GM18526 (cell line): ENCODE measurements around the gene HTT.

Experiments
- POLR2A ChIP-seq: IDR thresholded peaks from 3 replicates; pipeline ENCODE4 v1.6.1; 2011; ENCODE audit not compliant: insufficient read length; ENCODE audit errors: extremely low read depth

The HTT gene

GRCh38 chr4:3157366-3157765, 82.9 kb downstream of the HTT start:
- no peak for TF ChIP-seq POLR2A

- TF ChIP-seq POLR2A = no peak
Measured at GRCh38 chr4:3158841-3159240, 84.4 kb downstream of the HTT start.

GRCh38 chr4:3160438-3160837, 86.0 kb downstream of the HTT start:
- no peak for TF ChIP-seq POLR2A

GRCh38 chr4:3168029-3168428, 93.5 kb downstream of the HTT start:
- no peak for TF ChIP-seq POLR2A

- no peak for TF ChIP-seq POLR2A
Measured at GRCh38 chr4:3174371-3175338, 100.2 kb downstream of the HTT start.

DNA sequence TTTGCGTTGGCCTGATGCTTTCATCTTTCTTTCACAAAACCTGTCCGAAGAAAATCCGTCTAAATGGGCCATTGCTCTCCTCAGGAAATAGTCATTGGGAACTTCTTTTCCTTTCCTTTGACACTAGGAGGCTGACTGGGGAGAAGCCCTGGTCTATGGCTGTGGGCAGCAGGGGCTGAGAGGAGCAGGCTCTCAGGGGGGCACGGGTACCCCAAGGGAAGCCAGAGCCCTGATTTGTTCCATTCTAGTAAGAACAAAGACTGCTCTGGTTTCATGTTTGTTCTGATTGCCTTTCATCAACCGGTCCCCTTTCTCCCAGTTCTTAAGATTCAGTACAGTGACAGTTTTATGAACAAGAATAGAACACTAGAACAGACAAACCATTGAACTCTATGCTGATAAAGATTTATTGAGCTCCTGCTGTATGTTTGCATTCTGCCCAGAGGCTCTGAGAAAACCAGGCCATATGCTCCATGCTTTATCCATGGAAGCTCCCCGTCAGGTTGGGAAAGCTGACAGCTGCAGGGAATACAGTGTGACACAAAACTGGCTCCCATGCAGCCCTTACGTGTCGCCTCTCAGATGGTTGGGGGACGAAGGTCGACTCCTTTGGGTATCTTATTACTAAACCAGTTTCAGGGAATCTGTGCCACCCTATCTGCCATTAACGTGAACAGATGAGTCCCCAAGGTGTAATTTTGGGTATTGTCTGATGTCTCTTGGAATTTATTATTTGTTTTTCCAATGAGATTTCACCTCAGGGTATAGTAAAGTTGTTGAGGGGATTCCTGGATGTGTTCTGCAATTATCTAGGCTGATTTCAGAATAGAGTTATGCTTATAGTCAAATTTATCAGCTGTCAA, 102.1 kb downstream of the HTT start:
- no peak for TF ChIP-seq POLR2A

GRCh38 chr4:3177426-3177825, 102.9 kb downstream of the HTT start:
- no peak for TF ChIP-seq POLR2A

- no peak for TF ChIP-seq POLR2A
Measured at GRCh38 chr4:3177905-3178304, 103.4 kb downstream of the HTT start.

- TF ChIP-seq POLR2A = no peak
Measured at GRCh38 chr4:3178351-3178750, 103.9 kb downstream of the HTT start.

DNA sequence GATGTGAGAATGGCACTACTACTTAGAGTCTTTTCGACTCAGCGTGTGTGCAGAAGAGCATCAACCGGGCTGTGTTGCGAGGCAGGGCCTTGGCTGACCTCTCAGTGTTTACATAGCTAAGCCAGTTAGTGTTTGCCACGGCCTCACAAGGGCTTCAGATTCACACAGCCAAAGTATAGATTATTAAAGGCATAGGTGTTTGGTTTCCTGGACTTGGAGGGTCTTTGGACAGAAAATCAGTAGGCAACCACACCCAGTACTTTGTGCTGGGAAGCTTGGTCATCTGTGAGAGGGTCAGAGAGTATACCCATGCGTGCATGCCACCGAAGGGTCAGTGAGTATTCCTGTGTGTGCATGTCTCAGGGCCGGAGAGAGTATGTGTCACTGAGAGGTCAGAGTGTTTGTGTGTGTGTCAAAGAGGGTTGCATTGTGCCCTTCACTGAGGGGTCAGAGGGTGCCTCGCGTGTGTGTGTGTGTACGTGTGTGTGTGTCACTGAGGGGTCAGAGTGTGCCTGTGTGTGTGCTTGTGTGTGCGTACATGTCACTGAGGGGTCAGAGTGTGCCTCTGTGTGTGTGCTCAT, 104.7 kb downstream of the HTT start:
- TF ChIP-seq POLR2A = no peak

- TF ChIP-seq POLR2A = no peak
Measured at GRCh38 chr4:3183008-3183407, 108.5 kb downstream of the HTT start.

DNA sequence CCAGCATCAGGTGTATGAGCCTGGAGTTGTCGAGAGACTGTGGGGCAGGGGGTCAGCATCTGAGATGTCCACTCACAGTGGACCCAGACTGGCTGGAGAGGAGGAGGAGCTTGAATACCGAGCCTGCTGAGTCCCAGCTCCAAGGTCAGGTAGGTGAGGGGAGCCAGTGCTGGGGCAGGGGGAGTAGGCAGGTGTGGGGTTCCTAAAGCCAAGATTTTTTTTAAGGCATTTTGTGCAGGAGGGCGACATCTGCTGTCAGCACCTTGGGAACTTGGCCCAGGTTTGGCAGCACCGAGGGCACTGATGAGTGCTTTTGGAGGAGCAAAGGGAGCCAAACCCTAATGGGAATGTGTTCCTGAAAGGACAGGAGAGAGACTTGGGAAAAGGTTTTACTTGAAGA, 110.2 kb downstream of the HTT start:
- TF ChIP-seq POLR2A = no peak

DNA sequence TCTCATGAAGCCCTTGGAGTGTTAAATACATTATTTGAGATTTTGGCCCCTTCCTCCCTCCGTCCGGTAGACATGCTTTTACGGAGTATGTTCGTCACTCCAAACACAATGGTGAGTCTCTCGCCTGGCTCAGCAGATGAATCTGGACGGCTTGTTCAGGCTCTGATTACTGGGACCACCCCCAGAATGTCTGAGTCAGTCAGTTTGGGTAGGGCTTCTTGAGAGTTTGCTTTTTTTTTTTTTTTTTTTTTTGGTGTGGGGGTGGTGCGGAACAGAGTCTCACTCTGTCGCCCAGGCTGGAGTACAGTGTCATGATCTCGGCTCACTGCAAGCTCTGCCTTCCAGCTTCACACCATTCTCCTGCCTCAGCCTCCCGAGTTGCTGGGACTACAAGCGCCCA, 112.1 kb downstream of the HTT start:
- no peak for TF ChIP-seq POLR2A

DNA sequence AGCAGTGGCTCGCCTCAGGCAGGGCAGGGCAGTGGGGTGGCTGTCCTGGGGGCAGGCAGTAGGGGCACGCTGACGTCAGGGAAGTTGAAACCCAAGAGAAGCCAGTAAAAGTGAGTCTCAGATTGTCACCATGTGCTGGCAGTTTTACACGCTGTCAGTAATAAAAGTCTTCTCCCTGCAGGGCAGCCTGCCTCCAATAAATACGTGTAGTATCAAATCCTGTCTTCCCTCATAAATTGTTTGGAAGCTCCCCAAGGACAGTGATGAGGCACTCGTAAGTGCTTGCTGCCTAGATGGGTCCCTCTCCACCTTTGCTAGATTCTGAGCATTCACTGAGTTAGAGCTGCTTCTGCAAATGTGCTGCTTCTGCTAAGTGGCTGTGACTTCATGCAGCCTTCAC, 113.6 kb downstream of the HTT start:
- TF ChIP-seq POLR2A = no peak

GRCh38 chr4:3189459-3189858, 115.0 kb downstream of the HTT start:
- no peak for TF ChIP-seq POLR2A

DNA sequence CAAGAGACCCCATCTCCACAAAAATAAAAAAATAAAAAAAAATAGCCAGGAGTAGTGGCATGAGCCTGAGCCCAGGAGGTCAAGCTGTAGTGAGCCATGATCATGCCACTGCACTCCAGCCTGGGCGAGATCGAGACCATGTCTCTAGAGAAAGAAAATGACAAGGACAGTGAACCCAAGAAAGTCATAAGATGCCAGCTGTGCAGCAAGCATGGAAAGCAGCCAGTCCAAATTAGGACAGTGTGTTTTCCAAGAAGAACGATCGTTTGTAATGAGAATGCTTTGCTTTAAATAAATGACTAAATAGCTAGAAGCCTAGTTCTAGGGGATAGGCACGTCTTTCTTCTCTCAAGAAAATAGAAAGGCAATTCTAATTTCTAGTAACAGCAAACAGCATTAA, 116.1 kb downstream of the HTT start:
- no peak for TF ChIP-seq POLR2A
